OCI-LY3 (cell line): ENCODE measurements around the gene RAD51B.

Experiments
- H2AFZ ChIP-seq: fragments of 200-600, 300-600 bp; shearing (Covaris generic); 2 replicates; pipeline ENCODE4 v1.6.0; 2014; ENCODE audit warnings: antibody characterized with exemption, low read depth, low read length
- H3K27ac ChIP-seq: fragments of 200-600, 300-600 bp; sonication (generic); 2 replicates; pipeline ENCODE4 v1.5.1; 2014; ENCODE audit warnings: mild to moderate bottlenecking, low read length, moderate library complexity, mixed read lengths
- H3K27me3 ChIP-seq: fragments of 200-600, 300-600 bp; sonication (generic); 2 replicates; pipeline ENCODE4 v1.6.1; 2014; ENCODE audit warnings: low read depth, low read length, mixed read lengths
- H3K36me3 ChIP-seq: fragments of 200-600, 300-600 bp; sonication (generic); replicated peaks from 2 replicates; pipeline ENCODE3; 2014; ENCODE audit warnings: low read depth, low read length, mixed read lengths
- H3K4me1 ChIP-seq: fragments of 300-600, 200-600 bp; sonication (generic); 2 replicates; pipeline ENCODE4 v1.6.1; 2014; ENCODE audit warnings: low read length, mixed read lengths
- H3K4me2 ChIP-seq: fragments of 200-600, 300-600 bp; sonication (generic); 2 replicates; pipeline ENCODE4 v1.6.1; 2014; ENCODE audit warnings: low read length, mixed read lengths
- H3K4me3 ChIP-seq: fragments of 300-600, 200-600 bp; sonication (generic); 2 replicates; pipeline ENCODE4 v1.5.1; 2014; ENCODE audit warnings: antibody characterized with exemption, mild to moderate bottlenecking, low read length, moderate library complexity
- H3K79me2 ChIP-seq: fragments of 300-600, 200-600 bp; shearing (Covaris generic); 2 replicates; pipeline ENCODE4 v1.6.1; 2014; ENCODE audit warnings: mild to moderate bottlenecking, low read length, mixed read lengths
- H3K9ac ChIP-seq: fragments of 300-600, 200-600 bp; shearing (Covaris generic); 2 replicates; pipeline ENCODE4 v1.6.0; 2014; ENCODE audit warnings: mild to moderate bottlenecking, low read length, moderate library complexity
- H3K9me3 ChIP-seq: fragments of 200-600, 300-600 bp; shearing (Covaris generic); 2 replicates; pipeline ENCODE4 v1.6.1; 2014; ENCODE audit warnings: low read length, mixed read lengths; ENCODE audit not compliant: insufficient read depth
- H4K20me1 ChIP-seq: fragments of 200-600, 300-600 bp; sonication (generic); 2 replicates; pipeline ENCODE4 v1.6.1; 2016; ENCODE audit warnings: low read length, mixed read lengths; ENCODE audit not compliant: insufficient read depth
- EZH2phosphoT487 ChIP-seq: fragments of 200-600 bp; shearing (Covaris generic); IDR thresholded peaks from 2 replicates; pipeline ENCODE4 v1.6.1; 2018; ENCODE audit warnings: antibody characterized with exemption, mixed run types, low read depth
- TF ChIP-seq, protein P1 (sequence below): fragments of 200-600, 300-600 bp; sonication (generic); IDR thresholded peaks from 2 replicates; pipeline ENCODE4 v1.5.1; 2014; ENCODE audit warnings: antibody characterized with exemption, low read length, low read depth

The RAD51B gene

DNA sequence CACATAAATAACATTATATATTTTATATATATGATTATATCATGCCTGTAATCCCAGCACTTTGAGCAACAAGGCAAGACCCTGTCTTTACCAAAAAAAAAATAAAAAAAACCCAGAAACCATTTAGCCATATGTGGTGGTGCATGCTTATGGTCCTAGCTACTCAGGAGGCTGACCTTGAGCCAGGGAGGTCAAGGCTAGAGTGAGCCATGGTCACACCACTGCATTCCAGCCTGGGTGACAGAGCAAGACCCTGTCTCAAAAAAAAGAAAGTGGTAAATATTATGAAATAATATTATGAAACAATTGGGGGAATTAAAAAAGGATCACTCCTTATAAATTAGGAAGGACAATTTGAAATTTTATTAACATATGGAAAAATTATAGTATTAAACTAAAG lies 16.0 kb downstream of the RAD51B start:
- Histone ChIP-seq H3K27me3 (no peaks in the 10 kb centered on the region), H3K9me3 (no peaks in the 10 kb centered on the region), H3K27ac (no peak overlapping the region), H3K9ac (no peak overlapping the region), H3K4me3 (no peak overlapping the region), H3K4me2 (no peak overlapping the region), H3K4me1 (no peaks in the 10 kb centered on the region), H3K36me3 (peaks cover 3% of the 10 kb centered on the region), H2AFZ (no peak overlapping the region), H3K79me2 (no peaks in the 10 kb centered on the region), H4K20me1 (no peaks in the 10 kb centered on the region)
- no peak for TF ChIP-seq EZH2phosphoT487
- TF ChIP-seq, protein P1, sequence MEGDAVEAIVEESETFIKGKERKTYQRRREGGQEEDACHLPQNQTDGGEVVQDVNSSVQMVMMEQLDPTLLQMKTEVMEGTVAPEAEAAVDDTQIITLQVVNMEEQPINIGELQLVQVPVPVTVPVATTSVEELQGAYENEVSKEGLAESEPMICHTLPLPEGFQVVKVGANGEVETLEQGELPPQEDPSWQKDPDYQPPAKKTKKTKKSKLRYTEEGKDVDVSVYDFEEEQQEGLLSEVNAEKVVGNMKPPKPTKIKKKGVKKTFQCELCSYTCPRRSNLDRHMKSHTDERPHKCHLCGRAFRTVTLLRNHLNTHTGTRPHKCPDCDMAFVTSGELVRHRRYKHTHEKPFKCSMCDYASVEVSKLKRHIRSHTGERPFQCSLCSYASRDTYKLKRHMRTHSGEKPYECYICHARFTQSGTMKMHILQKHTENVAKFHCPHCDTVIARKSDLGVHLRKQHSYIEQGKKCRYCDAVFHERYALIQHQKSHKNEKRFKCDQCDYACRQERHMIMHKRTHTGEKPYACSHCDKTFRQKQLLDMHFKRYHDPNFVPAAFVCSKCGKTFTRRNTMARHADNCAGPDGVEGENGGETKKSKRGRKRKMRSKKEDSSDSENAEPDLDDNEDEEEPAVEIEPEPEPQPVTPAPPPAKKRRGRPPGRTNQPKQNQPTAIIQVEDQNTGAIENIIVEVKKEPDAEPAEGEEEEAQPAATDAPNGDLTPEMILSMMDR: no peak

DNA sequence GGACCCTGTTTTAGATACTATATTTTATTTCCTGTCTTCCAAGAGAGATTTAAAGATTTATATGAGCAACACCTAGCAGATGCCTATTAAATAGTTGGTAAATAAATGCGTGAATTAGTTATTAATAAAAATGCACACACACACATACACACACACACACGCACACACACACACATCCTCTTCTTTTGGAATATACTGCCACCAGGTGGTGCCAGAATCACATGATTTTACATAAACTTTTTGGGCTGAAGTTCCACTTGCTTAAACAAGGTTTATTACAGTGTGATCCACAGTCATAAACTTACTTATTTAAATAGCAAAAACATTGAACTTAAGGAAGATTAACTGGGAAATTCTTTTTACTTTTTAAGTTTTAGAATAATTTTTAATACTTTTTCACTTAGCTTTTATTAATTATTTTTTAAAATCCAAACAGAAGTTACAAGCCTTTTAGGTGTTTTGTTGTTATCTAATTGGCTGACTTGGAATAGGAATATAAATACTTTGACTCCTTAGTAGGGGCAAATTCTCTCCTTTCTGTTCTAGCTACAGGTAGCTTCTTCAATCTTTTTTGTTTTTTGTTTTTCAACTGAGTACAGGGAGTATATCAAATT lies 17.5 kb downstream of the RAD51B start:
- Histone ChIP-seq H3K27me3 (no peaks in the 10 kb centered on the region), H3K9ac (no peak overlapping the region), H3K9me3 (no peaks in the 10 kb centered on the region), H3K36me3 (peaks cover 3% of the 10 kb centered on the region), H3K4me1 (no peaks in the 10 kb centered on the region; the same call in 1 of the 2 replicates), H3K27ac (no peak overlapping the region), H2AFZ (no peak overlapping the region), H3K4me3 (no peak overlapping the region), H3K79me2 (no peaks in the 10 kb centered on the region), H4K20me1 (no peaks in the 10 kb centered on the region), H3K4me2 (no peak overlapping the region)
- TF ChIP-seq, protein P1: peak; percentile 83
- no peak for TF ChIP-seq EZH2phosphoT487

- no peak overlapping the region for H3K9ac ChIP-seq
- no peak overlapping the region for H3K4me3 ChIP-seq
- no peak overlapping the region for H2AFZ ChIP-seq
- H3K27me3 ChIP-seq: no peaks in the 10 kb centered on the region
- H3K4me1 ChIP-seq: peaks cover 10% of the 10 kb centered on the region
- H3K79me2 ChIP-seq: peaks cover 19% of the 10 kb centered on the region; the same call in 1 of the 2 replicates
- no peak for TF ChIP-seq EZH2phosphoT487
- TF ChIP-seq, protein P1: no peak
- H3K36me3 ChIP-seq: peaks cover 6% of the 10 kb centered on the region
- H4K20me1 ChIP-seq: no peaks in the 10 kb centered on the region
- H3K4me2 ChIP-seq: no peak overlapping the region
- no peak overlapping the region for H3K27ac ChIP-seq
- no peaks in the 10 kb centered on the region for H3K9me3 ChIP-seq
Measured at GRCh38 chr14:67846029-67846610, 26.5 kb downstream of the RAD51B start.

GRCh38 chr14:67850066-67850830 lies 30.7 kb downstream of the RAD51B start:
- Histone ChIP-seq H4K20me1 (no peaks in the 10 kb centered on the region), H3K36me3 (peaks cover 6% of the 10 kb centered on the region), H3K27ac (no peak overlapping the region), H3K27me3 (no peaks in the 10 kb centered on the region), H3K9me3 (no peaks in the 10 kb centered on the region), H3K9ac (no peak overlapping the region), H3K4me2 (no peak overlapping the region), H3K4me3 (no peak overlapping the region), H3K79me2 (peaks cover 19% of the 10 kb centered on the region; the same call in 1 of the 2 replicates), H3K4me1 (peaks cover 46% of the 10 kb centered on the region), H2AFZ (no peak overlapping the region)
- no peak for TF ChIP-seq EZH2phosphoT487
- TF ChIP-seq, protein P1: no peak
